OCI-LY1 (cell line): Measurements from ENCODE around the gene FAM168A.

Experiments
- CTCF ChIP-seq: fragments of 200-600 bp; sonication (generic), shearing (Covaris generic); IDR thresholded peaks from 2 replicates; pipeline ENCODE4 v1.5.1; 2017; ENCODE audit warnings: mild to moderate bottlenecking, antibody characterized with exemption, low read length, moderate library complexity, mixed read lengths
- EZH2 ChIP-seq: fragments of 200-600 bp; sonication (generic), shearing (Covaris generic); IDR thresholded peaks from 2 replicates; pipeline ENCODE4 v1.8.0; 2017; ENCODE audit warnings: borderline replicate concordance, mixed run types, mild to moderate bottlenecking, antibody characterized with exemption, low read length, moderate library complexity, mixed read lengths

- TF ChIP-seq CTCF: no peak
- no peak for TF ChIP-seq EZH2
These were observed 240.7 kb downstream of the FAM168A start for GRCh38 chr11:73356979-73357860.
